SU-DHL-6 (cell line): ENCODE results near the gene USP24.

Experiments
- CTCF ChIP-seq: fragments of 200-600 bp; sonication (generic); IDR thresholded peaks from one replicate; pipeline ENCODE4 v1.5.1; 2017; ENCODE audit warnings: antibody characterized with exemption, mild to moderate bottlenecking, low read length, moderate library complexity; ENCODE audit not compliant: insufficient read depth, poor library complexity, severe bottlenecking
- EZH2phosphoT487 ChIP-seq: fragments of 200-600 bp; sonication (generic), shearing (Covaris generic); conservative IDR thresholded peaks from 2 replicates; pipeline ENCODE4 v1.6.1; 2018; ENCODE audit warnings: mild to moderate bottlenecking, antibody characterized with exemption, low read length, moderate library complexity, mixed read lengths

- TF ChIP-seq CTCF (no peak), EZH2phosphoT487 (no peak)
Observed at GRCh38 chr1:55234016-55234415, 18.9 kb upstream of the USP24 start.
